GM12878 (cell line): ENCODE data around the gene GNAQ.

Experiments
- CHD4 ChIP-seq: fragments of 200-600 bp; sonication (generic); IDR thresholded peaks from 2 replicates; pipeline ENCODE4 v1.6.1; 2016; ENCODE audit warnings: mild to moderate bottlenecking
- CTCF ChIP-seq, 3 experiments: IDR thresholded peaks in 2 of 3; conservative IDR thresholded peaks in 1 of 3; 2 replicates each; pipeline ENCODE4 v1.5.1; 2011; ENCODE audit warnings: low read depth in 3 of 3, low read length in 3 of 3, mild to moderate bottlenecking in 3 of 3, control low read depth in 2 of 3, moderate library complexity in 2 of 3, inconsistent platforms in 1 of 3, mixed read lengths in 1 of 3; ENCODE audit not compliant: control insufficient read depth in 2 of 3, insufficient read depth in 1 of 3; ENCODE audit errors: extremely low read depth in 1 of 3
- ETV6 ChIP-seq, 2 experiments: fragments of 450-650 bp in 1 of 2; IDR thresholded peaks in 1 of 2; conservative IDR thresholded peaks in 1 of 2; 2 replicates each; pipeline ENCODE4 v1.6.1; 2014; ENCODE audit warnings: antibody characterized with exemption in 1 of 2, borderline replicate concordance in 1 of 2, low read depth in 1 of 2, mild to moderate bottlenecking in 1 of 2, moderate library complexity in 1 of 2
- JUND ChIP-seq: IDR thresholded peaks from 2 replicates; pipeline ENCODE4 v1.6.1; 2012; ENCODE audit warnings: low read depth, mild to moderate bottlenecking, low read length, improper control_type of control experiment, moderate library complexity
- POLR2A ChIP-seq: IDR thresholded peaks from 2 replicates; pipeline ENCODE4 v1.6.1; 2011; ENCODE audit warnings: low read depth, mild to moderate bottlenecking, low read length
- RB1 ChIP-seq: fragments of 450-650 bp; formaldehyde crosslinking; IDR thresholded peaks from 2 replicates; pipeline ENCODE4 v1.6.1; 2017; ENCODE audit warnings: mild to moderate bottlenecking, borderline replicate concordance
- SREBF2 ChIP-seq: IDR thresholded peaks from 2 replicates; pipeline ENCODE4 v1.6.1; 2012; ENCODE audit warnings: mild to moderate bottlenecking, low read length
- ZNF622 ChIP-seq: fragments of 450-650 bp; IDR thresholded peaks from 2 replicates; pipeline ENCODE4 v1.6.1; 2017; ENCODE audit warnings: mild to moderate bottlenecking, inconsistent platforms

- no peak for TF ChIP-seq CTCF (IDR thresholded peaks at IDR 0.05 in 2 of 3, conservative IDR thresholded peaks at IDR 0.05 in 1 of 3; ENCODE audit: control insufficient read depth in 2 of 3, extremely low read depth in 1 of 3, insufficient read depth in 1 of 3, low read depth in 3 of 3, low read length in 3 of 3)
- TF ChIP-seq CHD4 = no peak
- no peak for TF ChIP-seq RB1
- no peak for TF ChIP-seq JUND
- TF ChIP-seq ETV6 (conservative IDR thresholded peaks at IDR 0.05 in 1 of 2, IDR thresholded peaks at IDR 0.05 in 1 of 2; ENCODE audit: borderline replicate concordance in 1 of 2, low read depth in 1 of 2) = no peak
- TF ChIP-seq POLR2A = no peak
- TF ChIP-seq ZNF622 = no peak
- TF ChIP-seq SREBF2 = no peak
These were observed 63.1 kb downstream of the GNAQ start for GRCh38 chr9:77968506-77968905.
